IMR-90 (cell line): ENCODE results near the gene ILF3.

ENCODE experiments used
- BHLHE40 ChIP-seq: fragments of 150-350 bp; IDR thresholded peaks from 2 replicates; pipeline ENCODE4 v1.6.1; 2016; ENCODE audit warnings: mild to moderate bottlenecking, low read depth, low read length
- CHD1 ChIP-seq: IDR thresholded peaks from 2 replicates; pipeline ENCODE4 v1.6.1; 2012; ENCODE audit warnings: low read depth, low read length, improper control_type of control experiment
- MAZ ChIP-seq: IDR thresholded peaks from 2 replicates; pipeline ENCODE4 v1.6.1; 2012; ENCODE audit warnings: low read depth, mild to moderate bottlenecking, low read length, improper control_type of control experiment, moderate library complexity, borderline replicate concordance
- MXI1 ChIP-seq: IDR thresholded peaks from 2 replicates; pipeline ENCODE4 v1.6.1; 2012; ENCODE audit warnings: low read depth, mild to moderate bottlenecking, low read length, moderate library complexity, borderline replicate concordance
- POLR2A ChIP-seq: IDR thresholded peaks from 2 replicates; pipeline ENCODE4 v1.6.1; 2012; ENCODE audit warnings: mild to moderate bottlenecking, low read depth, low read length
- RAD21 ChIP-seq: IDR thresholded peaks from 2 replicates; pipeline ENCODE4 v1.6.1; 2012; ENCODE audit warnings: low read length, improper control_type of control experiment
- TF ChIP-seq, protein P1 (sequence below): conservative IDR thresholded peaks from 2 replicates; pipeline ENCODE4 v1.5.1; 2012; ENCODE audit warnings: mild to moderate bottlenecking, low read depth, low read length, improper control_type of control experiment

DNA sequence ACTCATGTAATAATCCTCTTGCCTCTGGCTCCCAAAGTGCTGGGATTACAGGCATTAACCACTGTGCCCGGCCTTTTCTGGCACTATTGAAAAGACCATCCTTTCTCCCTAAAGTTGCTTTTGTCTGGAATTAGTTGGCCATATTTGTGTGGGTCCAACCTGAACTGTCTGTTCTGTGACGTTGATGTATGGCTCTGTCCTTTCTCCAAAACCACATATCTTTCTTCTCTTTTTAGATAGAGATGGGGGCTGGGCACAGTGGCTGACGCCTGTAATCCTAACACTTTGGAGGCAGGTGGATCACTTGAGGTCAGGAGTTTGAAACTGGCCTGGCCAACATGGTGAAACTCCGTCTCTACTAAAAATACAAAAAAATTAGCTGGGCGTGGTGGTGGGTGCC lies 81.6 kb downstream of the ILF3 start:
- no peak for TF ChIP-seq BHLHE40
- no peak for TF ChIP-seq CHD1
- TF ChIP-seq, protein P1, sequence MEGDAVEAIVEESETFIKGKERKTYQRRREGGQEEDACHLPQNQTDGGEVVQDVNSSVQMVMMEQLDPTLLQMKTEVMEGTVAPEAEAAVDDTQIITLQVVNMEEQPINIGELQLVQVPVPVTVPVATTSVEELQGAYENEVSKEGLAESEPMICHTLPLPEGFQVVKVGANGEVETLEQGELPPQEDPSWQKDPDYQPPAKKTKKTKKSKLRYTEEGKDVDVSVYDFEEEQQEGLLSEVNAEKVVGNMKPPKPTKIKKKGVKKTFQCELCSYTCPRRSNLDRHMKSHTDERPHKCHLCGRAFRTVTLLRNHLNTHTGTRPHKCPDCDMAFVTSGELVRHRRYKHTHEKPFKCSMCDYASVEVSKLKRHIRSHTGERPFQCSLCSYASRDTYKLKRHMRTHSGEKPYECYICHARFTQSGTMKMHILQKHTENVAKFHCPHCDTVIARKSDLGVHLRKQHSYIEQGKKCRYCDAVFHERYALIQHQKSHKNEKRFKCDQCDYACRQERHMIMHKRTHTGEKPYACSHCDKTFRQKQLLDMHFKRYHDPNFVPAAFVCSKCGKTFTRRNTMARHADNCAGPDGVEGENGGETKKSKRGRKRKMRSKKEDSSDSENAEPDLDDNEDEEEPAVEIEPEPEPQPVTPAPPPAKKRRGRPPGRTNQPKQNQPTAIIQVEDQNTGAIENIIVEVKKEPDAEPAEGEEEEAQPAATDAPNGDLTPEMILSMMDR: no peak
- TF ChIP-seq MAZ: no peak
- no peak for TF ChIP-seq POLR2A
- no peak for TF ChIP-seq MXI1
- TF ChIP-seq RAD21: no peak
